Effector CD4-positive, alpha-beta T cell (primary cell): ENCODE results near the gene HOXB6.

Experiments used
- DNase-seq: peaks from one replicate; pipeline ENCODE4 v3.0.0-alpha.2; 2020

The HOXB6 gene

GRCh38 chr17:48634493-48635208 is 29.9 kb upstream of the HOXB6 start:
- no peak for DNase-seq

GRCh38 chr17:48633266-48633677 is 28.5 kb upstream of the HOXB6 start:
- DNase-seq, result no peak

- DNase-seq, result no peak
Measured at GRCh38 chr17:48632579-48633265, 27.9 kb upstream of the HOXB6 start.

- DNase-seq, result no peak
Measured at GRCh38 chr17:48631693-48632578, 27.1 kb upstream of the HOXB6 start.

GRCh38 chr17:48630925-48631692 is 26.3 kb upstream of the HOXB6 start:
- DNase-seq, result no peak

- no peak for DNase-seq
Measured at GRCh38 chr17:48630009-48630924, 25.5 kb upstream of the HOXB6 start.

GRCh38 chr17:48629411-48629759 is 24.6 kb upstream of the HOXB6 start:
- no peak for DNase-seq

- DNase-seq, result no peak
Measured at GRCh38 chr17:48628649-48629410, 24.0 kb upstream of the HOXB6 start.

GRCh38 chr17:48627623-48628521 is 23.1 kb upstream of the HOXB6 start:
- DNase-seq, result no peak

GRCh38 chr17:48627118-48627597 is 22.4 kb upstream of the HOXB6 start:
- DNase-seq, result no peak

GRCh38 chr17:48626245-48627117 is 21.7 kb upstream of the HOXB6 start, which contains the start of gene HOXB9:
TSS of gene HOXB9 (minus strand) at chr17:48626358. CDS start at chr17:48626269, 89 bp downstream.
- DNase-seq, result no peak

- DNase-seq, result no peak
Measured at GRCh38 chr17:48625495-48626244, 20.9 kb upstream of the HOXB6 start.

GRCh38 chr17:48624544-48625494 is 20.0 kb upstream of the HOXB6 start:
- DNase-seq, result no peak

- DNase-seq, result no peak
Measured at GRCh38 chr17:48624118-48624517, 19.3 kb upstream of the HOXB6 start.

- no peak for DNase-seq
Measured at GRCh38 chr17:48623583-48623982, 18.8 kb upstream of the HOXB6 start.

- DNase-seq, result no peak
Measured at GRCh38 chr17:48622857-48623256, 18.1 kb upstream of the HOXB6 start.
